Left lobe of liver (tissue), 2 donors: ENCODE measurements around the gene SEBOX. TPM values are rescaled to one million over a fixed set of nuclear protein-coding genes. Genes with fewer than 3 reads are reported as not detected.

Experiments used
- ATAC-seq: fragments of 200-7000 bp; cut with Tn5 transposase; one replicate; pipeline ENCODE4 v1.9.1; 2020; ENCODE audit warnings: mild to moderate bottlenecking, moderate library complexity
- DNase-seq: peaks from one replicate; pipeline ENCODE4 v3.0.0-alpha.2; 2020; ENCODE audit warnings: low spot score
- total RNA-seq: library from RNA; stranded (reverse); gene quantifications from one replicate; pipeline ENCODE4 v1.2.1, GENCODE V29; 2021
- donor health status: DM: no; HTN: no; CAD: no; lungs with moderate emphysema.
- donor health status: DM: no; HTN: yes; CAD: no.

SEBOX gene
- total RNA-seq, 1 donor from 2014 or later = not detected

DNA sequence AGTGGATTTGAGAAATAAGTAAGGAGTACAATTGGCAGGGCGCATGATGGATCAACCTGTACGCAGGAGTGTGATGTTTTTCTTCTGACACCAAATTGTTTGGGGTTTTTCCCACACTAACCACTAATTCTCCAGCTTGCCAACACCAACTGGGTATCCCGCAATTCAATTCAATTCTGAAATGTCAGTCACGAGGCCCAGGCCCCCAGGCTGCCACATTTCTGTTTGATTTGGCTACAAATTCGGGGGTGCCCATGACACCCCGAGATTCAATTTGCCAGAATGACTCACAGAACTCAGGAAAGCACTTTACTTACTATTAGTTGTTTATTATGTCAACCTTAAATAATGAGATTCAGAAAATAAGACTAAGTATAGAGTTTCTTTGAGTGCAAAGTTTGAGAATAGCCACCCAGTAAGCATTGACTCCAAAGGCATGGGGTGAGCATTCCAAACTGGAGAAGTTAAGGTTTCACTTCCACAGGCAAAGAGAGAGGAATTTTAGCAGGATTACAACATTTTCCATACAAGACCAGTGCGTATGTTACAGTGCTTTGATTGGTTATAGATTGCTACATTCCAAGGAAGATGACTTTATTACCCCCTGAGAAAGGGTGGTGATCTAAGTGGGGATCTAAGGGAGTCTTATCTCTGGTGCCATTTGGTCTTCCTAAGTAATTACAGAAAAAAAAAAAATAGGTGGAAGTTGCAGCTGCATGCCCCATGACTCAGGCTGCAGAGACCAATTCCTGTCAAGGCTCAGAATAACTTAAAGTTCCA lies 29.5 kb upstream of the SEBOX start:
- ATAC-seq (no peak), DNase-seq (no peak)

- ATAC-seq (no peak), DNase-seq (no peak)
Observed at GRCh38 chr17:28392491-28392890, 27.5 kb upstream of the SEBOX start.

DNA sequence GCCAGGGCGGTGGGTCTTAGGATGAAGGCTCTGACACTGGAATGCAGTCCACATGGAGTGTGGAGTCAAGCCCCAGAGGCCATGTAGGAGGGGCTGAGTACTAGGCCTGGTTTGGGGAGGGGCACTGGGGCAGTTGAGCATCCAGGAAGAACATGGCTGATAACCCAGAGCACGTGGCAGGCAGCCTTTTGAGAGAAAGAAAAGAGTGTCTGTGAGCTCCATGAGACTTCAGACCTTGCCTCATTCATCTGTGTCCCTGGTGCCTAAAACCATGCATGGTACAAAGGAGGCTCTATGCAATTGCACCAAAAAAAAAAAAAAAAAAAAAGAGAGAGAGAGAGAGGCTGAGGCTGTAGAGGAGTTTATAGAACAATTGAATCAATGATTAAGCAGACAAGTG lies 26.4 kb upstream of the SEBOX start:
- ATAC-seq (no peak), DNase-seq (no peak)

GRCh38 chr17:28390984-28391383 lies 26.0 kb upstream of the SEBOX start:
- ATAC-seq (no peak), DNase-seq (no peak)

DNA sequence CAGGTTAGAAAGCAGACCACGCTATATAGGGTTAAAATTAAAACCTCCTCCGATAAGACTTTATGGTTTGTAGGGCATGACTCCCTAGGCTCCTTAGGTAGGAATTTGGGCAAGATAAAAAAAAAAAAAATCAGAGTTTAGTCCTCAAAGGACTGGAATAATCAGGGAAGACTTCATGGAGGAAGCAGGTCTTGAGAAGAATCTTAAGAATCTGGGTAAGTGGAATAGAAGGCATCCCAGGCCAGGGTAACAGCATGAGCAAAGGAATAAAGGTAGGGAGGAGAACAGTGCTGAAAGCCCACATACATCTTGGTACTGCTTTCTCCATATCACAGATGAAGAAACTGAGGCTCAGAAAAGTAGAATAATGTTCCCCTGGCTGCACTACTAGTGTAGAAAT lies 25.6 kb upstream of the SEBOX start:
- DNase-seq = no peak
- no peak for ATAC-seq

GRCh38 chr17:28390141-28390540 lies 25.1 kb upstream of the SEBOX start:
- ATAC-seq (no peak), DNase-seq (no peak)

DNA sequence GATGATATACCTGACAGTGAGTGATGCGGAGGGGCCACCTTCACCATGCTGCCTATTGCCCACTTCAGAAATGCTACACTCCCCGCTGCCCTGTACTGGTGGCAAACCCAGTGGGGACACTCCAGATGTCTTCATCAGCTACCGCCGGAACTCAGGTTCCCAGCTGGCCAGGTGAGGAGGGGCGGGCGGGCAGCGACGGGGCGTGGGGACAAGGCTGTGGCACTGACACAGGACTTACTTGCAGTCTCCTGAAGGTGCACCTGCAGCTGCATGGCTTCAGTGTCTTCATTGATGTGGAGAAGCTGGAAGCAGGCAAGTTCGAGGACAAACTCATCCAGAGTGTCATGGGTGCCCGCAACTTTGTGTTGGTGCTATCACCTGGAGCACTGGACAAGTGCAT lies 23.1 kb upstream of the SEBOX start:
- ATAC-seq = no peak
- DNase-seq = no peak

GRCh38 chr17:28386391-28386790 lies 21.4 kb upstream of the SEBOX start:
- ATAC-seq = no peak
- no peak for DNase-seq

DNA sequence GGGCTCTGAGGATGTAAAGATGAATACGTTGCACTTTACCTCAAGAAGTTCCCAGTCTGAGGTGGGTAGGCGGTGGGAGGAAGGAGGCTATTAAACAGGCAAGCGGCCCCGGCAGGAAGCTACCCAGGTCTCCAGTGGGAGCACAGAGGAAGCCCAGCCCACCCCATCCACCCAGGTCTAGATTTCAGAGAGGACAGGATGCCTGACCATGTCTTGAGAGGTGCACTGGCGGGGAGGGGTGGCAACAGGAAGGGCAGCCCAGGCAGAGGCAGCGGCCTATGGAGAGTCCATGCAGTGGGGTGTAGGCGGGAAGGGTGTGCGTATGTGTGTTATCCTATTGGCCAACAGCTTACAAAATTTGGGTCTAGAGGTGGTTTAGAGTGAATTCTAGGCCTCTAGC lies 20.4 kb upstream of the SEBOX start:
- no peak for ATAC-seq
- no peak for DNase-seq

DNA sequence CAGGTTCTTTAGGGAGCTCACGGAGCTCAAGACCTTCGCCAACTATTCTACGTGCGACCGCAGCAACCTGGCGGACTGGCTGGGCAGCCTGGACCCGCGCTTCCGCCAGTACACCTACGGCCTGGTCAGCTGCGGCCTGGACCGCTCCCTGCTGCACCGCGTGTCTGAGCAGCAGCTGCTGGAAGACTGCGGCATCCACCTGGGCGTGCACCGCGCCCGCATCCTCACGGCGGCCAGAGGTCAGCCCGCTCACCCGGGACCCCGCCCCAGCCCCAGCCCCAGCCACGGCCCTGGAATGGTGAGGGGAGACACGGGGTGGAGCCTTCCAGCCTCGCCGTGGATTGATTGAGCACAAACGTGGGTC lies 20.0 kb upstream of the SEBOX start:
- no peak for DNase-seq

GRCh38 chr17:28384281-28385036 lies 19.5 kb upstream of the SEBOX start:
- ATAC-seq (peak; percentile 83), DNase-seq (peak; percentile 84)

More for the DNA sequence above, 20.0 kb upstream of the SEBOX start:
- peak; percentile 51 for ATAC-seq

- ATAC-seq (peak; percentile 75), DNase-seq (peak; percentile 75)
Observed at GRCh38 chr17:28381141-28381825, 16.3 kb upstream of the SEBOX start.

DNA sequence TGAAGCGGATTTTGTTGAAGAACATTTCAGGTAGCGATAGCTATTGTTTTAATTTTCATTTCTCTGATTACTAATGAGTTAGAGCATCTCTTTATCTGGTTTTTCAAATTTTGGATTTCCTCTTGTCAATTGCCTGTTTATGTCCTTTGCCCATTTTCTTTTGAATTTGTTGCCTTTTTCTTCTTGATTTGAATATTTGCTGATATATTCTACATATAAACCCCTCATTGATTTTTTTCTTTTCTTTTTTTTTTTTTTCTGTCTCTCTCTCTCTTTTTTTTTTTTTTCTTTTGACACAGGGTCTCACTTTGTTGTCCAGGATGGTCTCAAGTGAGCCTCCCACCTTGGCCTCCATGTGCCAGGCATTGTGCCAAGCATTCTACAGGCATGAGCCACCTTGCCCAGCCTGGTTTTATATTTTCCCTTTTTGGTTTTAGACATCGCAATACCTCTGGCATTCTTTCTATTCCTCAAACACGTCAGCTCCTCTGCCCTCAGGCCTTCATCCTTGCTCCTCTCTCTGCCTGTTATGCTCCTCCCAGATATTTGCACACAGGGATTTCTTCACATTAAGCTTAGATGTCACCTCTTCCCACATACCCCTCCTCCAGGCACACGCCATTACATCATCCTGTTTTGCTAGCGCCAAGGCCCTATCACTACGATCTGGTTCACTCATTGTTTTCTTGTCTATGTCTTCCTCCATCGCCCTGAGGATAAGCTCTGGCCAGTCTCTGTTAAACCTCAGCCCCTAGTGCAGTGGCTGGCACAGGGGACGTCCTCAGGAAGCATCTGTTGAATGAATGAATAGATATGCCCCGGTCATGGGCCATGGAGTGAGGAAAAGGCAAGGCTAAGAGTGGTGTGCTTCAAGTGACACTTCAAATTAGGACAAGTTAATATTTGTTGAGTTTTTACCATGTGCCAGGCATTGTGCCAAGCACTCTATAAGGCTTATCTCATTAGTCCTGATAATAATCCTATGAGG lies 15.1 kb upstream of the SEBOX start:
- ATAC-seq (peak; percentile 3), DNase-seq (no peak)

- no peak for DNase-seq
- no peak for ATAC-seq
Observed at GRCh38 chr17:28372945-28373274, 7.9 kb upstream of the SEBOX start.

GRCh38 chr17:28372203-28372944 lies 7.4 kb upstream of the SEBOX start:
- ATAC-seq = no peak

GRCh38 chr17:28371245-28372202 lies 6.5 kb upstream of the SEBOX start, which contains the start of gene SARM1:
SARM1 (plus strand) TSS chr17:28371694; CDS start chr17:28372033, 339 bp downstream.
- DNase-seq (peak; percentile 93), ATAC-seq (peak; percentile 64)

More at GRCh38 chr17:28372203-28372944, 7.4 kb upstream of the SEBOX start:
- no peak for DNase-seq

- no peak for DNase-seq
- peak; percentile 0 for ATAC-seq
Observed at GRCh38 chr17:28370744-28371103, 5.7 kb upstream of the SEBOX start.

- DNase-seq (peak; percentile 94), ATAC-seq (peak; percentile 66)
Observed at GRCh38 chr17:28370035-28370743, 5.2 kb upstream of the SEBOX start, which contains the start of gene VTN. VTN (minus strand) TSS chr17:28370307; CDS start chr17:28370203, 104 bp downstream.
